ENCODE data around the gene CCDC32. TPM values are rescaled to one million over a fixed set of nuclear protein-coding genes. Genes with fewer than 3 reads are reported as not detected.

The CCDC32 gene
- total RNA-seq, 1 donor from 2014 or later, result 16.4 TPM

- H3K36me3 ChIP-seq, result peaks cover 0 to 11% of the 10 kb centered on the region in 2 donors
- peak in 1 of 2 donors; percentile 11 for DNase-seq (ENCODE audit: low spot score in 2 of 2)
- no peak overlapping the region for H3K27ac ChIP-seq
- no peak for TF ChIP-seq CTCF (IDR thresholded peaks at IDR 0.05)
- no peak overlapping the region for H3K4me3 ChIP-seq
- H3K9me3 ChIP-seq, result no peaks in the 10 kb centered on the region
- H3K27me3 ChIP-seq, result no peaks in the 10 kb centered on the region
- intact Hi-C loops (cut with DNase I), result no loop called here
- H3K4me1 ChIP-seq, result no peaks in the 10 kb centered on the region
These were observed 30.5 kb downstream of the CCDC32 start for GRCh38 chr15:40534371-40534770.

- no peaks in the 10 kb centered on the region for H3K27me3 ChIP-seq
- peaks cover 0 to 6% of the 10 kb centered on the region in 2 donors for H3K36me3 ChIP-seq
- H3K27ac ChIP-seq, result no peak overlapping the region
- no peak for DNase-seq (ENCODE audit: low spot score in 2 of 2)
- no peak for TF ChIP-seq CTCF (IDR thresholded peaks at IDR 0.05)
- no peak overlapping the region for H3K4me3 ChIP-seq
- H3K9me3 ChIP-seq, result no peaks in the 10 kb centered on the region
- no peaks in the 10 kb centered on the region for H3K4me1 ChIP-seq
- intact Hi-C loops (cut with DNase I), result no loop called here
These were observed 31.0 kb downstream of the CCDC32 start for GRCh38 chr15:40533763-40534364.

- Histone ChIP-seq H3K4me1 (no peaks in the 10 kb centered on the region), H3K4me3 (no peak overlapping the region), H3K36me3 (no peaks in the 10 kb centered on the region), H3K27me3 (no peaks in the 10 kb centered on the region), H3K9me3 (no peaks in the 10 kb centered on the region), H3K27ac (no peak overlapping the region)
- no peak for TF ChIP-seq CTCF (IDR thresholded peaks at IDR 0.05)
- DNase-seq (ENCODE audit: low spot score in 2 of 2), result peak in 1 of 2 donors; percentile 16
- intact Hi-C loops (cut with DNase I), result no loop called here
These were observed 36.0 kb downstream of the CCDC32 start for GRCh38 chr15:40528801-40529200.

DNA sequence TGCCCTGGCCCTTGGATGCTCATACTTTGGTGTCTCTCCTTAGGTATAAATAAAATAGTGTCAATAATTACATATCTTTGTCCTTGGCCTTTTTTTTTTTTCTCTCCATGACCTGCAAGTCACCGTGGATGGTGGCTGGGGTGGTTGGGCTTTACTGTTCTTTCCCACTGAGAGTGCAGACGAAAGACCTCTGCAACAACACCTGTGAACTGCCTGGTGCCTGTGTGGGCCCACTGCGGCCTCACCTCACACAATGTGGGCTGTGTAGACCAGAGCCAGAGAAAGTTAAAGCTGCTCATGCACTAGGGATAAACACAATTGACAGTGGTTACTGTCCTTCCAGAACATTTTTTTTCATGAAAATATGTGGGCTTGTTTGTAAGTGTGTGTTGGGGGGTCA lies 39.0 kb downstream of the CCDC32 start:
- DNase-seq (ENCODE audit: low spot score in 2 of 2), result no peak
- Histone ChIP-seq H3K4me3 (no peak overlapping the region), H3K9me3 (no peaks in the 10 kb centered on the region), H3K27ac (no peak overlapping the region), H3K4me1 (no peaks in the 10 kb centered on the region), H3K27me3 (no peaks in the 10 kb centered on the region), H3K36me3 (no peaks in the 10 kb centered on the region)
- no peak for TF ChIP-seq CTCF (IDR thresholded peaks at IDR 0.05)
- intact Hi-C loops (cut with DNase I), result no loop called here

DNA sequence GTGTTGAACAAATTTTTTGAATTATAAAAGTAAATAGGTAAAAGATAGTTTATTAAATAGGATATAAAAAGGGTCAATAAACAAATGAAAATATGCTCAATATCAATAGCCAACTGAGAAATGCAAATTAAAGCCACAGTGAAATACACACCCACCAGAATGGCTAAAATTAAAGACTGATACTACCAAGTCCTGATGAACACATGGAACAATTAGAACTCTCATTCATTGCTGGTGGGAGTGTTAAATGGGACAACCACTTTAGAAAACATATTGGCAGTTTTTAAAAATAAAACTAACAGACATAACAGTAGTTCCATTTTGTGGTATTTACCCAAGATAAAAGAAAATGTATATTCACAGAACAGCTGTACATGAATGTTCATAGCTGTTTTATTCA lies 41.2 kb downstream of the CCDC32 start:
- Histone ChIP-seq H3K4me1 (no peaks in the 10 kb centered on the region), H3K27me3 (no peaks in the 10 kb centered on the region), H3K36me3 (no peaks in the 10 kb centered on the region), H3K4me3 (no peak overlapping the region), H3K9me3 (no peaks in the 10 kb centered on the region), H3K27ac (no peak overlapping the region)
- intact Hi-C loops (cut with DNase I), result no loop called here
- TF ChIP-seq CTCF (IDR thresholded peaks at IDR 0.05), result no peak
- no peak for DNase-seq (ENCODE audit: low spot score in 2 of 2)

DNA sequence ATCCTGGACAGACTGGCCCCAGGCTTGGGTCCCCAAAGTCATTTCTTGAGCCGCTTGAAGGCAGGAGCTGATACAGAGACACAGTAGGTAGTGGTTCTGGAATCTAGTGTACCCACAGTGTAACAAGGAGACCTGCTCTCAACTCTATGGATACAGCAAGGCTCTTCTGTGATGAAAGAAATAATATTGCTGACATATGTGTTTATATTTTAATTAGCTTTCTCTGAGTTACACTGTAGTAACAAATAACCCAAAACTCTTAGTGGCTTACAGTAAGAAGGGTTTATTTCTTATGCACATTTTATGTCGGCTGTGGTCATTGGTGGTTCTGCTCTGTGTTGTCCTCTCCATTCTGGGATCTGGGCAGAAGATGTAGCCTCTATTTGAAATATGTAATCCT lies 48.5 kb downstream of the CCDC32 start:
- TF ChIP-seq CTCF (IDR thresholded peaks at IDR 0.05), result no peak
- H3K27ac ChIP-seq, result no peak overlapping the region
- no peaks in the 10 kb centered on the region for H3K9me3 ChIP-seq
- DNase-seq (ENCODE audit: low spot score in 2 of 2), result no peak
- no peak overlapping the region for H3K4me3 ChIP-seq
- H3K36me3 ChIP-seq, result no peaks in the 10 kb centered on the region
- H3K27me3 ChIP-seq, result no peaks in the 10 kb centered on the region
- intact Hi-C loops (cut with DNase I), result no loop called here
- H3K4me1 ChIP-seq, result peaks cover 0 to 6% of the 10 kb centered on the region in 2 donors
